ENCODE data around the gene C22orf23. TPM values are rescaled to one million over a fixed set of nuclear protein-coding genes. Genes with fewer than 3 reads are reported as not detected.

Gene C22orf23
- total and polyA plus RNA-seq, 2 donors (not counting 1 experiment from before 2014, with no cell fraction given), result not detected

GRCh38 chr22:37894939-37895670, 58.3 kb downstream of the C22orf23 start:
- H3K27ac ChIP-seq (ENCODE audit: low read length in 2 of 2), result no peak overlapping the region
- WGBS (ENCODE audit: insufficient coverage), result 89% methylated on average over 6 of the region's 8 CpGs
- ATAC-seq (ENCODE audit: low read depth) (no peak), DNase-seq (no peak)
- H3K4me2 ChIP-seq (replicated peaks; ENCODE audit: low read depth, low read length, poor library complexity, severe bottlenecking), result peak overlapping the region; percentile 10
- no peaks in the 10 kb centered on the region for H3K79me2 ChIP-seq (ENCODE audit: control insufficient read depth, insufficient read depth, low read length)
- Mint-ChIP-seq H3K27me3 (no peaks in the 10 kb centered on the region), H3K4me3 (no peak overlapping the region), H3K9me3 (ENCODE audit: insufficient read depth) (no peaks in the 10 kb centered on the region), H3K4me1 (peaks cover 10% of the 10 kb centered on the region), H3K27ac (peak overlapping the region; percentile 32)
- peaks cover 0 to 9% of the 10 kb centered on the region in 2 experiments for H3K36me3 ChIP-seq (replicated peaks in 1 of 2; ENCODE audit: control extremely low read depth in 1 of 2, control insufficient read depth in 1 of 2, extremely low read depth in 1 of 2, insufficient read depth in 2 of 2, low read length in 1 of 2)
- intact Hi-C loops (cut with micrococcal nuclease), result loop anchor here (5.0 kb wide), 1 partner anchor 37 kb away; no protein-coding TSS in a partner anchor
- no peak overlapping the region for H2AFZ ChIP-seq (ENCODE audit: insufficient read depth, low read depth, low read length, poor library complexity, severe bottlenecking)
- ChIA-PET CTCF (interaction anchor here (0.6 kb wide), 1 partner anchor 30 kb away, joined by 3 read pairs; no protein-coding TSS in a partner anchor), POLR2A (no interaction called here)
- no peaks in the 10 kb centered on the region for H3K27me3 ChIP-seq (replicated peaks in 1 of 4; ENCODE audit: control extremely low read depth in 1 of 4, control insufficient read depth in 3 of 4, insufficient read depth in 4 of 4, low read length in 3 of 4)
- no peaks in the 10 kb centered on the region for H3K9me3 ChIP-seq (ENCODE audit: control extremely low read depth in 1 of 3, control insufficient read depth in 2 of 3, insufficient read depth in 1 of 3, low read length in 2 of 3)
- no peak overlapping the region for H3K4me3 ChIP-seq (ENCODE audit: control extremely low read depth in 1 of 5, extremely low read depth in 1 of 5, insufficient read depth in 1 of 5, low read depth in 2 of 5, low read length in 4 of 5)
- H4K20me1 ChIP-seq (ENCODE audit: control insufficient read depth, insufficient read depth, low read length, poor library complexity, severe bottlenecking), result no peaks in the 10 kb centered on the region
- H3K9ac ChIP-seq (ENCODE audit: low read length), result no peak overlapping the region
- TF ChIP-seq CTCF (IDR thresholded peaks at IDR 0.05) (no peak), EZH2 (IDR thresholded peaks at IDR 0.05; ENCODE audit: borderline replicate concordance, insufficient read depth, low read depth, low read length, poor library complexity, severe bottlenecking) (no peak)
- peaks cover 11 to 19% of the 10 kb centered on the region in 2 donors for H3K4me1 ChIP-seq (ENCODE audit: control insufficient read depth in 2 of 2, insufficient read depth in 2 of 2, low read length in 2 of 2)

GRCh38 chr22:37893583-37893983, 59.8 kb downstream of the C22orf23 start:
- no peak overlapping the region for H2AFZ ChIP-seq (ENCODE audit: insufficient read depth, low read depth, low read length, poor library complexity, severe bottlenecking)
- peaks cover 2 to 19% of the 10 kb centered on the region in 2 experiments for H3K36me3 ChIP-seq (replicated peaks in 1 of 2; ENCODE audit: control extremely low read depth in 1 of 2, control insufficient read depth in 1 of 2, extremely low read depth in 1 of 2, insufficient read depth in 2 of 2, low read length in 1 of 2)
- no peak overlapping the region for H3K4me3 ChIP-seq (ENCODE audit: control extremely low read depth in 1 of 5, extremely low read depth in 1 of 5, insufficient read depth in 1 of 5, low read depth in 2 of 5, low read length in 4 of 5)
- WGBS (ENCODE audit: insufficient coverage), result 85% methylated on average over 5 of the region's 5 CpGs
- H3K9ac ChIP-seq (ENCODE audit: low read length), result no peak overlapping the region
- intact Hi-C loops (cut with micrococcal nuclease), result no loop called here
- no peaks in the 10 kb centered on the region for H3K9me3 Mint-ChIP-seq (ENCODE audit: insufficient read depth)
- peaks cover 10% of the 10 kb centered on the region for H3K4me1 Mint-ChIP-seq
- peaks cover 11 to 19% of the 10 kb centered on the region in 2 donors for H3K4me1 ChIP-seq (ENCODE audit: control insufficient read depth in 2 of 2, insufficient read depth in 2 of 2, low read length in 2 of 2)
- CTCF ChIA-PET, result interaction anchor here (1.8 kb wide), 1 partner anchor 30 kb away, joined by 8 read pairs; no protein-coding TSS in a partner anchor
- no peak for TF ChIP-seq EZH2 (IDR thresholded peaks at IDR 0.05; ENCODE audit: borderline replicate concordance, insufficient read depth, low read depth, low read length, poor library complexity, severe bottlenecking)
- no peak overlapping the region for H3K4me3 Mint-ChIP-seq
- DNase-seq (no peak), ATAC-seq (ENCODE audit: low read depth) (no peak)
- no peaks in the 10 kb centered on the region for H3K27me3 Mint-ChIP-seq
- H3K27me3 ChIP-seq (replicated peaks in 1 of 4; ENCODE audit: control extremely low read depth in 1 of 4, control insufficient read depth in 3 of 4, insufficient read depth in 4 of 4, low read length in 3 of 4), result no peaks in the 10 kb centered on the region
- no peak overlapping the region for H3K4me2 ChIP-seq (replicated peaks; ENCODE audit: low read depth, low read length, poor library complexity, severe bottlenecking)
- H4K20me1 ChIP-seq (ENCODE audit: control insufficient read depth, insufficient read depth, low read length, poor library complexity, severe bottlenecking), result no peaks in the 10 kb centered on the region
- H3K27ac Mint-ChIP-seq, result peak overlapping the region; percentile 18
- H3K27ac ChIP-seq (ENCODE audit: low read length in 2 of 2), result no peak overlapping the region
- no peaks in the 10 kb centered on the region for H3K9me3 ChIP-seq (ENCODE audit: control extremely low read depth in 1 of 3, control insufficient read depth in 2 of 3, insufficient read depth in 1 of 3, low read length in 2 of 3)
- H3K79me2 ChIP-seq (ENCODE audit: control insufficient read depth, insufficient read depth, low read length), result no peaks in the 10 kb centered on the region
- POLR2A ChIA-PET, result interaction anchor here (0.9 kb wide), 1 partner anchor 12 kb away, joined by 9 read pairs; no protein-coding TSS in a partner anchor

Other genes starting within 250 kb of the C22orf23 start
- 0.47 TPM in 1 of 2 replicates, not detected in the other for gene GCAT, start 145.7 kb downstream of the C22orf23 start, total RNA-seq
- 0.15 TPM in 1 of 2 replicates, not detected in the other for gene GCAT, start 145.7 kb downstream of the C22orf23 start, polyA plus RNA-seq
- not detected in 2 replicates for gene GALR3, start 130.2 kb downstream of the C22orf23 start, total RNA-seq
- not detected in 2 replicates for gene GALR3, start 130.2 kb downstream of the C22orf23 start, polyA plus RNA-seq
- gene ANKRD54, start 109.3 kb downstream of the C22orf23 start, total RNA-seq, result 18.1 and 20.3 TPM in 2 replicates
- 27.8 and 29.3 TPM in 2 replicates for gene ANKRD54, start 109.3 kb downstream of the C22orf23 start, polyA plus RNA-seq
- gene EIF3L, start 104.2 kb downstream of the C22orf23 start, total RNA-seq, result 526 and 560 TPM in 2 replicates
- 367 and 430 TPM in 2 replicates for gene EIF3L, start 104.2 kb downstream of the C22orf23 start, polyA plus RNA-seq
- 34.6 and 34.9 TPM in 2 replicates for gene MICALL1, start 47.3 kb downstream of the C22orf23 start, total RNA-seq
- 21.0 and 22.8 TPM in 2 replicates for gene MICALL1, start 47.3 kb downstream of the C22orf23 start, polyA plus RNA-seq
- gene POLR2F, start 98 bp upstream of the C22orf23 start, total RNA-seq, result 39.3 and 41.8 TPM in 2 replicates
- 37.9 and 49.6 TPM in 2 replicates for gene POLR2F, start 98 bp upstream of the C22orf23 start, polyA plus RNA-seq
- gene SOX10, start 31.0 kb upstream of the C22orf23 start, total RNA-seq, result not detected in 2 replicates
- gene SOX10, start 31.0 kb upstream of the C22orf23 start, polyA plus RNA-seq, result not detected in 2 replicates
- gene PICK1, start 103.8 kb upstream of the C22orf23 start, total RNA-seq, result 30.9 and 34.2 TPM in 2 replicates
- gene PICK1, start 103.8 kb upstream of the C22orf23 start, polyA plus RNA-seq, result 37.4 and 47.9 TPM in 2 replicates
- not detected in 2 replicates for gene SLC16A8, start 130.6 kb upstream of the C22orf23 start, total RNA-seq
- not detected in 2 replicates for gene SLC16A8, start 130.6 kb upstream of the C22orf23 start, polyA plus RNA-seq
- gene BAIAP2L2, start 157.1 kb upstream of the C22orf23 start, total RNA-seq, result 0.96 and 1.3 TPM in 2 replicates
- gene BAIAP2L2, start 157.1 kb upstream of the C22orf23 start, polyA plus RNA-seq, result 1.2 and 1.7 TPM in 2 replicates
- 125 and 128 TPM in 2 replicates for gene PLA2G6, start 228.2 kb upstream of the C22orf23 start, total RNA-seq
- gene PLA2G6, start 228.2 kb upstream of the C22orf23 start, polyA plus RNA-seq, result 103 and 148 TPM in 2 replicates
- gene MAFF, start 248.4 kb upstream of the C22orf23 start, total RNA-seq, result 4.8 and 5.3 TPM in 2 replicates
- gene MAFF, start 248.4 kb upstream of the C22orf23 start, polyA plus RNA-seq, result 18.0 and 33.5 TPM in 2 replicates

Measured in B cell (primary cell).